ENCODE data around the gene BTBD6. TPM values are rescaled to one million over a fixed set of nuclear protein-coding genes. Genes with fewer than 3 reads are reported as not detected.

BTBD6 gene
- total RNA-seq, 2 donors from 2014 or later, result 38.4 to 42.4 TPM

- DNase-seq (ENCODE audit: low spot score), result no peak
- intact Hi-C loops (cut with DNase I), result loop anchor here in 1 of 2 donors (5.0 kb wide), 1 partner anchor 143 kb away; no protein-coding TSS in a partner anchor
These were observed 39.2 kb upstream of the BTBD6 start for GRCh38 chr14:105209091-105209490.

- intact Hi-C loops (cut with DNase I), result loop anchor here in 1 of 2 donors (5.0 kb wide), 1 partner anchor 143 kb away; no protein-coding TSS in a partner anchor
- DNase-seq (ENCODE audit: low spot score), result no peak
These were observed 38.7 kb upstream of the BTBD6 start for GRCh38 chr14:105209646-105210045.

GRCh38 chr14:105210266-105211025 is 37.9 kb upstream of the BTBD6 start:
- DNase-seq (ENCODE audit: low spot score), result no peak
- intact Hi-C loops (cut with DNase I), result no loop called here

GRCh38 chr14:105211086-105211757 is 37.1 kb upstream of the BTBD6 start:
- DNase-seq (ENCODE audit: low spot score), result no peak
- intact Hi-C loops (cut with DNase I), result no loop called here

GRCh38 chr14:105211758-105212089 is 36.6 kb upstream of the BTBD6 start:
- no peak for DNase-seq (ENCODE audit: low spot score)
- intact Hi-C loops (cut with DNase I), result no loop called here

GRCh38 chr14:105212541-105213300 is 35.6 kb upstream of the BTBD6 start:
- intact Hi-C loops (cut with DNase I), result no loop called here
- no peak for DNase-seq (ENCODE audit: low spot score)

- no peak for DNase-seq (ENCODE audit: low spot score)
- intact Hi-C loops (cut with DNase I), result no loop called here
These were observed 35.0 kb upstream of the BTBD6 start for GRCh38 chr14:105213361-105213760.

GRCh38 chr14:105214324-105214915 is 33.9 kb upstream of the BTBD6 start:
- intact Hi-C loops (cut with DNase I), result no loop called here
- DNase-seq (ENCODE audit: low spot score), result no peak

GRCh38 chr14:105215602-105216001 is 32.7 kb upstream of the BTBD6 start:
- no peak for DNase-seq (ENCODE audit: low spot score)
- intact Hi-C loops (cut with DNase I), result no loop called here

GRCh38 chr14:105216490-105217247 is 31.7 kb upstream of the BTBD6 start:
- no peak for DNase-seq (ENCODE audit: low spot score)
- intact Hi-C loops (cut with DNase I), result no loop called here

GRCh38 chr14:105217774-105218173 is 30.6 kb upstream of the BTBD6 start:
- intact Hi-C loops (cut with DNase I), result no loop called here
- no peak for DNase-seq (ENCODE audit: low spot score)

GRCh38 chr14:105218611-105219010 is 29.7 kb upstream of the BTBD6 start:
- no peak for DNase-seq (ENCODE audit: low spot score)
- intact Hi-C loops (cut with DNase I), result no loop called here

- intact Hi-C loops (cut with DNase I), result no loop called here
- DNase-seq (ENCODE audit: low spot score), result no peak
These were observed 29.2 kb upstream of the BTBD6 start for GRCh38 chr14:105219043-105219612.

- intact Hi-C loops (cut with DNase I), result no loop called here
- no peak for DNase-seq (ENCODE audit: low spot score)
These were observed 28.6 kb upstream of the BTBD6 start for GRCh38 chr14:105219753-105220152.

GRCh38 chr14:105220699-105221597 is 27.4 kb upstream of the BTBD6 start:
- no peak for DNase-seq (ENCODE audit: low spot score)
- intact Hi-C loops (cut with DNase I), result no loop called here

- no peak for DNase-seq (ENCODE audit: low spot score)
- intact Hi-C loops (cut with DNase I), result no loop called here
These were observed 26.6 kb upstream of the BTBD6 start for GRCh38 chr14:105221598-105222178.

GRCh38 chr14:105223260-105223659 is 25.1 kb upstream of the BTBD6 start:
- no peak for DNase-seq (ENCODE audit: low spot score)
- intact Hi-C loops (cut with DNase I), result no loop called here

Data from posterior vena cava (tissue), 2 donors.